Tongue (tissue), 2 donors: ENCODE results near the gene EYA2. TPM values are rescaled to one million over a fixed set of nuclear protein-coding genes. Genes with fewer than 3 reads are reported as not detected.

Experiments
- DNase-seq: peaks from one replicate; pipeline ENCODE4 v3.0.0-alpha.2; 2015
- total RNA-seq: library from RNA; depleted of rRNA; stranded (reverse); fragments of >200 nt; gene quantifications from one replicate; pipeline ENCODE4 v1.2.3, GENCODE V29; 2014

EYA2 gene
- total RNA-seq, 1 donor from 2014 or later, result 1.3 TPM

GRCh38 chr20:47036091-47036870, 141.6 kb downstream of the EYA2 start:
- no peak for DNase-seq

GRCh38 chr20:47038566-47039560, 144.2 kb downstream of the EYA2 start:
- DNase-seq, result peak; percentile 54

- no peak for DNase-seq
Observed at GRCh38 chr20:47040506-47041125, 146.0 kb downstream of the EYA2 start.

- no peak for DNase-seq
Observed at GRCh38 chr20:47041396-47041899, 146.8 kb downstream of the EYA2 start.

GRCh38 chr20:47042464-47042863, 147.8 kb downstream of the EYA2 start:
- DNase-seq, result no peak

GRCh38 chr20:47043086-47043485, 148.4 kb downstream of the EYA2 start:
- peak; percentile 60 for DNase-seq

GRCh38 chr20:47044938-47045337, 150.3 kb downstream of the EYA2 start:
- no peak for DNase-seq

GRCh38 chr20:47048054-47048453, 153.4 kb downstream of the EYA2 start:
- no peak for DNase-seq

- no peak for DNase-seq
Observed at GRCh38 chr20:47049771-47050170, 155.1 kb downstream of the EYA2 start.

GRCh38 chr20:47050996-47051395, 156.4 kb downstream of the EYA2 start:
- DNase-seq, result no peak

GRCh38 chr20:47051936-47052526, 157.4 kb downstream of the EYA2 start:
- no peak for DNase-seq

GRCh38 chr20:47054506-47054905, 159.9 kb downstream of the EYA2 start:
- no peak for DNase-seq

GRCh38 chr20:47054945-47055344, 160.3 kb downstream of the EYA2 start:
- DNase-seq, result no peak

GRCh38 chr20:47055699-47056369, 161.2 kb downstream of the EYA2 start:
- peak; percentile 73 for DNase-seq

GRCh38 chr20:47057661-47058060, 163.0 kb downstream of the EYA2 start:
- no peak for DNase-seq

- DNase-seq, result no peak
Observed at GRCh38 chr20:47058236-47058635, 163.6 kb downstream of the EYA2 start.

- DNase-seq, result no peak
Observed at GRCh38 chr20:47059536-47059935, 164.9 kb downstream of the EYA2 start.

- DNase-seq, result peak; percentile 30
Observed at GRCh38 chr20:47061549-47061948, 166.9 kb downstream of the EYA2 start.

- peak; percentile 51 for DNase-seq
Observed at GRCh38 chr20:47062226-47062890, 167.7 kb downstream of the EYA2 start.

GRCh38 chr20:47063407-47063806, 168.8 kb downstream of the EYA2 start:
- peak; percentile 24 for DNase-seq

- DNase-seq, result no peak
Observed at GRCh38 chr20:47063808-47064207, 169.2 kb downstream of the EYA2 start.
